KBM-7 (cell line): ENCODE measurements around the gene DNPH1.

Source experiments
- DNase-seq: peaks from one replicate; pipeline ENCODE4 v3.0.0-alpha.2; 2015
- in situ Hi-C: fragments of 300-500 bp; cut with MboI; formaldehyde crosslinking; loops from 2 replicates; pipeline ENCODE4 v1.14.3; 2020; ENCODE audit warnings: low sequenced_read_pairs, low pct_unique_long_range_greater_than_20kb, mixed read lengths

The DNPH1 gene

DNA sequence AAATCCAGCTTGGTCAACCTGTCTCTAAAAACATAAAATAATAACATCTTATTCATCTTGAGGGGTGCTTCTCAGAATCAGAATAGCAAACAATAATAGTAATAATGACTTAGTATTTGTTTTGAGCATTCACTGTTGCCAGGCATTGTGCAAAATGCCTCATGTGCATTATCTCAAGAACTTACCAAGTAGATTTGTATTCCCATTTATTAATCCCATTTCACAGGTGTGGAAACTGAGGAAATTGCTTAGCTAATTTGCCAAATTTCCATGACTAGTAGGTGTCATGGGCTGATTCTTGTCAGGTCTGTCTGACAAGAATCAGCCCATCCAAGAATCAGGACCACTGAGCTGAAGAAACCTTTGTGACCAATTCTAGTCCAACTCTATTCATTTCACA, 19.5 kb upstream of the DNPH1 start:
- no peak for DNase-seq
- in situ Hi-C loops: no loop called here

DNA sequence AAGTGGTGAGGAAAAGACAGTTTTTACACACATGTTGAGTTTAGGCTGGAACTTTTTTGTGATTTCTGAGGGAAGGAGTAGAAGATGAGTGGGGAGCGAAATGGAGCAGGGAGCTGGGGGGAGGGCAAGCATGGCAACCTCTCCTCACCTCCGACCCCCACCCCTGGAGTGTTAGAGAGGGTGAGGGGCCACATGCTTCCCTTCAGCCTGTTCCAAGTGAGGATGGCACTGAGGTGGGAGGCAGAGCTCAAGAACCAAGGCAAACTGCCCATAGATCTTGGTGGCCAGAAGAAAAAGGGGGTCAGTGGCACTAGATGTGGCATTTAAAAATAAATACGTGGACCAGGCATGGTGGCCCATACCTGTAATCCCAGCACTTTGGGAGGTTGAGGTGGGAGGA, 18.8 kb upstream of the DNPH1 start:
- in situ Hi-C loops: no loop called here
- DNase-seq: no peak

GRCh38 chr6:43247114-43247999, 18.1 kb upstream of the DNPH1 start:
- in situ Hi-C loops: no loop called here

DNA sequence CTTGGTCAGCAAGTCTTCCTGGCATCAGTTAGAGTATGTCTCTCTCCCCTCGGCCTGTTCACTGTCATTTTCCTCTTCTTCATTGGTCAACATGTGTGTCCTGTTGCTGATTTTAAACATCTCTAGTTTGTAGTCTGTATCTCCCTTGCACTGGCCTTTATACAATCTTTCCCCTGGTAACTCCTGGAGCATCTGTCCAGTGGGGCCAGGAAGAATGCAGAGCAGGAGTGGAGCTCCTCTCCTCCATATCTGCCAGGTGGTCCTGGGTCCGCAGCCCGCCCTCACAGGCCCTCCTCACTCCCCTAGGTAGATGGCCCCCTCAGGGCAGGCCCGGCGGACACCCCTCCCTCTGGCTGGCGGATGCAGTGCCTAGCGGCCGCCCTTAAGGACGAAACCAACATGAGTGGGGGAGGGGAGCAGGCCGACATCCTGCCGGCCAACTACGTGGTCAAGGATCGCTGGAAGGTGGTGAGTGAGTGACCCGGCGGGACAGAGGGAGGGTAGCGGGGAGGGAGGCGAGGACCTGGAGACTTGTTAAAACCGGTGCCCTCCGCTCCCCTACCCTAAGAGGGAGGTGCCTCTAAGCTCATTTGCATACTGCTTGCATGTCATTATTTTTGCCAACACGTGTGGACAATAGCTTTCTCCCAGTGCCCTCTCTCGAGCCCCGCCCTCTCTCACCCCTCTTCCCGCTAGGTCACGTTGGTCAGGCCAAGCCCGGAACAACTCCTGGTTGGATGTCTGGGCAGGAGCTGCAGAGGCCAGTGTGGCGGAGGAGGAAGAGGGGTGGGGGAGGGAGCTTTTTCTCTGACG, 17.2 kb upstream of the DNPH1 start:
- in situ Hi-C loops: no loop called here
- no peak for DNase-seq

More at GRCh38 chr6:43247114-43247999, 18.1 kb upstream of the DNPH1 start:
- peak; percentile 34 for DNase-seq

DNA sequence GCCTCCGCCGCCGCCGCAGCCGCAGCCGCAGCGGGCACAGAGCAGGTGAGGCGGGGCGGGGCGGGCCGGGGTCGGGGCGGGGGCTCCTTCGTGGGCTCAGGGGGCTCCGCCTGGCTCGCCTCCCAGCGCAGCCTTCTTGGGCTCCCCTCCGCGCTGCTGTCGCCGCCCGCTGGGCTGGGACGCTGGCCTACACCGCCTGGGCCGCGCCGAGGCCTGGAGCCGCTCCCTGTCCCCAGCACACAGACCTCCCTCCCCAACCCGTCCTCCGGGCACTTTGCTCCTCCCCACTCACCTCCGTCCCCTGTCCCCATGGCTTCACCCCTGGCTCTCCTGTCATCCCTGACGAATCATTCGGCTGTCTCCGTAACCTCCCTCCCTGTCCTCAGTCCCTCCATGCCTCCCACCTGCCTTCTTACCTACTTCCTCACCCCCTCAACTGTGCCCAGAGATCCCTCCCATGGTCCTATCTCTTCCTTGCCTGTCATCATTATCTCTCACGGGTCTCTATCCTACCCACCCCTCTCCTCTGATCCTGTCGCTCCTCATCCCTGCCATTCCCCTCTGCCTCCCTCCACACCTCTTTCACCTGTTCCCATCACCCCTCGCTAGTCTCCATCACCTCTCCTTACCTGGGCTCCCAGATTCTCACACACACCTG, 14.5 kb upstream of the DNPH1 start:
- in situ Hi-C loops: no loop called here

DNA sequence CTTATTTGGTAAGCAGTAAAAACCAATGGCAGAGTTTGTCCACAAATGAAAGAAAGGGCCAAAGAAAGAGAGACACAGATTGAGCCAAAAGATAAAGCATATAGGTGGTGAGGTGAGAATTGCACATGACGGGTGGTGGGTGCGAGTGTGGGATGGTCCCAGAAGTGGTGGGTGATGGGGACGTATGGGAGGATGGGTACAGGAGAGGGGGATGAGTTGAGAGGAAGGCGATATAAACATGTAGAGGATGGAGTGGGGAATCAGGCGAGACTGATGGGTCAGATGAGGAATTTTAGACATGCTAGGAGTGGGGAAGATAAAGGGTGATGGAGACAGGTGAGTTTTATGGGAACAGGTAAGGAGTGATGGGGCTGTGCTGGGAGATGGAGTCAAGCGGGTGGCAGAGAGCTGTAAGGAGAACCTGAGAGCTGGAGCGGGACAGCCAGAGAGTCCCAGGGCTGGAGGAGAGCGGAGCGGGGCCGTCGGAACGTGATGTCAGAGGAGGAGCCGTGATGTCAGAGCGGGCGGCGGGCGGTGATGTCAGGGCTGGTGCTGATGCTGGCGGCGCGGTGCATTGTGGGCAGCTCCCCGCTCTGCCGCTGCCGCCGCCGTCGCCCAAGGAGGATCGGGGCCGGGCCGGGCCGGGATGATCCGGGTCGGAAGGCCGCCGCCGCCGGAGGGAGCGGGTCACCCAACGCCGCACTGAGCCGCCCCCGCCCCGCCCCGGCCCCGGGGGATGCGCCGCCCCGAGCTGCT, 13.8 kb upstream of the DNPH1 start, which contains the start of gene TTBK1:
TSS of gene TTBK1 (plus strand) at position 574 of the 756 bp plus-strand sequence. CDS start 3,180 bp downstream, outside the sequence.
- in situ Hi-C loops: no loop called here
- no peak for DNase-seq

More for the DNA sequence above, 14.5 kb upstream of the DNPH1 start:
- no peak for DNase-seq

DNA sequence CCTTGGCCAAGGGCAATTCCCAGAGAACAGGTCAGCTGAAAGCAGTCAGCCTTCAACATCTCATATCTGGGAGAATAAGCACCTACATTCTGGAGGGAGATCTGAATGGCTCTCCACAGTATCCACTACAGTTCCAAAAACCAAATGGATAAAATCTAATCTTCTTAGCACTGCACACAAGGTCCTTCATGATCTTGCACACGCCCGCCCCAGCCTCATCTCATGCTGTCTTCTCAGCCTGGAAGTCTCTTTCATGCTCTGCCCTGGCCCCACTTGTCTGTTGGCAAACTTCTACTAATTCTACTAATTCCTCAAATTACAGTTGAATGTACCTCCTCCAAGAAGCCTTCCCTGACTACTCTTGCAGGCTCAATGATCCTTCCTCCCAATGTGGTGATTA, 12.2 kb upstream of the DNPH1 start:
- in situ Hi-C loops: no loop called here
- no peak for DNase-seq

- in situ Hi-C loops: no loop called here
- DNase-seq: no peak
Observed at GRCh38 chr6:43240950-43241349, 11.7 kb upstream of the DNPH1 start.

DNA sequence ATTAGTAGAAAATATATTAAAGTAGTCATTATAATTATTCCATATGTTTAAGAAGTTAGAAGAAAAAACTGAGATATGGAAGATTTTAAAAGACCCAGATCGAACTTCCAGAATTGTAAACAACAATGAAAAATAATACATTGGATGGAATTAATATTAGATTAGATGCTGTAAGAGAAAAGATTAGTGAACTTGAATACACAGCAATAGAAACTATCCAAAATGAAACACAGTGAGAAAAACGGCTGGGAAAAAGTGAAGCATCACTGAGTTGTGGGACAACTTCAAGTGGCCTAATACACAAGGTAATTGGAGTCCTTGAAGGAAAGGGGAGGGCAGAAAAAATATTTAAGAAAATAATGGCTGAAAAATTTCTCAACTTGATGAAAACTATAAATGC, 9.8 kb upstream of the DNPH1 start:
- no peak for DNase-seq
- in situ Hi-C loops: no loop called here

- DNase-seq: no peak
- in situ Hi-C loops: no loop called here
Observed at GRCh38 chr6:43235841-43236240, 6.6 kb upstream of the DNPH1 start.

DNA sequence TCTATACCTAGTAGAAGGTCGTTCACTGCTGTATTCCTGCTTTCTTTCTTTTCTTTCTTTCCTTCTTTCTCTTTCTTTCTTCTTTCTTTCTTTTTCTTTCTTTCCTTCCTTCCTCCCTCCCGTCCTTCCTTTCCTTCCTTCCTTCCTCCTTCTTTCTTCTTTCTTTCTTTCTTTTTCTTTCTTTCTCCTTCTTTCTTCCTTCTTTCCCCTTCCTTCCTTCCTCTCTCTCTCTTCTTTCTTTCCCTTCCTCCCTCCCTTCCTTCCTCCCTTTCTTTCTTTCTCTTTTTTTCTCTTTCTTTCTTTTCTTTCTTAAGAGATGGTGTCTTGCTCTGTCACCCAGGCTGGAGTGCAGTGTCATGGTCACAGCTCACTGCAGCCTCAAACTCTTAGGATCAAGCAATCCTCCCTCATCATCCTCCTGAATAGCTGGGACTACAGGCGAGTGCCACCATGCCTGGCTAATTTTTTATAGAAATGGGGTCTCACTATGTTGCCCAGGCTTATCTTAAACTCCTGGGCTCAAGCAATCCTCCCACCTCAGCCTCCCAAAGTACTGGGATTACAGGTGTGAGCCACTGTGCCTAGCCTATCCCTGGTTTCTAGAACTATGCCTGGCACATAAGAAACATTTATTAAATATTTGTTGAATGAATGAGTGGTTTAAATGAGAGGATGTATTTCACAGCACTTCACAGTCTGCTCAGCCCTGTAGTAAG, 2.6 kb upstream of the DNPH1 start:
- in situ Hi-C loops: no loop called here
- no peak for DNase-seq

GRCh38 chr6:43231053-43231452, 1.8 kb upstream of the DNPH1 start:
- in situ Hi-C loops: no loop called here
- no peak for DNase-seq

GRCh38 chr6:43229803-43230620, 731 bp upstream of the DNPH1 start:
- DNase-seq: no peak
- in situ Hi-C loops: no loop called here

- in situ Hi-C loops: no loop called here
- DNase-seq: no peak
Observed at GRCh38 chr6:43226192-43226851, 3.0 kb downstream of the DNPH1 start.

- in situ Hi-C loops: no loop called here
- DNase-seq: no peak
Observed at GRCh38 chr6:43223175-43223574, 6.1 kb downstream of the DNPH1 start.

DNA sequence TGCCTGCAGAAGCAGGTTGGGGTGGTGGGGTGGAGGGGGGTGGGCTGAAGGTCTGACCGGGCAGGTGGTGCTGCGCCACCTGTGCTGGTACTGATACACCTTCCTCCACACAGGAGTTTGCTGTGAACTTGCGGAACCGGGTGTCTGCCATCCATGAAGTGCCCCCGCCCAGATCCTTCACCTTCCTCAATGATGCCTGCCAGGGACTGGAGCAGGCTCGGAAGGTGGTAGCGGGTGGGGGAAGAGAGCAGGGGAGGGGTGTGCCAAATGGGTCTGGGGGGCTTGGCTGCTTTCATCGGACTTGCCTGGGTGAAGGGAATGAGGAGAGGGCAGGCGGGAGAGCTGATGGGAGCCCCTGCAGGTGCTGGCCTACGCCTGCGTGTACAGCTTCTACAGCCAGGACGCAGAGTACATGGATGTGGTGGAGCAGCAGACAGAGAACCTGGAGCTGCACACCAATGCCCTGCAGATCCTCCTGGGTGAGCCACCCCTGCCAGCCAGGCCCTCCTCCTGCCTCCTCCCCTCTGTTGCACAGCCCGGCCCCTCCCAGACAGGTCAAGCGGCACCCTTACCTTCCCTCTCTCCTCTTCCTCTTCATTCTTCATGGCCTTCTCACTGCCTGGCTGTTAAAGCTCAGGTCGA, 6.7 kb downstream of the DNPH1 start:
- in situ Hi-C loops: no loop called here
- no peak for DNase-seq
